Measurements from ENCODE around the gene EHMT2.

The EHMT2 gene

DNA sequence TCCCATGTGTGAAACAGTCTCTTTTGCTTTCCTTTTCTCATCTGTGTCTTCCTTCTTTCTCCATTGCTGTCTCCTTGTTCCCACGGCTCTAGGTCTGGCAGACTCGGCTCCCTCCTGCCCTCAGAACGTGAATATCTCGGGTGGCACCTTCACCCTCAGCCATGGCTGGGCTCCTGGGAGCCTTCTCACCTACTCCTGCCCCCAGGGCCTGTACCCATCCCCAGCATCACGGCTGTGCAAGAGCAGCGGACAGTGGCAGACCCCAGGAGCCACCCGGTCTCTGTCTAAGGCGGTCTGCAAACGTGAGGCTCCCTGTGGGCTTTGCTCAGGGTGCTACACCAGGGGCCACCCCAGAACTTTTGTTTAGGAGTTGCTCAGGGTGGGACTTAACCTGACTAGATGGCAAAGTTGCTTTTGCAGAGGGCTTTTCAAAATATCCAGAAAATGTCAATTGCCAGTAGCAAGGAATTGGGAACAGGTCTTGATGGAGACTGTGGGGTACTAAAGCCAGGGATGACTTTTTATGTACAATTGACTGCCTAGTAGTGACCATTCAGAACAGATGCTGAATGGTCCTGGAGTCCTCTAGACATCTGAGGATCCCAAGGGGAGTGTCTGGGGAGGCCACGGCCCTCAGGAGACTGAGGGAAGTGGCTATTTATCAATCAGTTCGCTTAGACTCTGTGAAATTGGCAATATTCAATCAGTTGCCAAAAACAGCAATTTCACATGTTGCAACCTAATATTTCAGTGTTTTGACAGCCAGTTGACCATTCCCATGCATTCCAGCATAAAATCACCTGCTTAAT is 30.6 kb upstream of the EHMT2 start:
- TF ChIP-seq, protein P1, sequence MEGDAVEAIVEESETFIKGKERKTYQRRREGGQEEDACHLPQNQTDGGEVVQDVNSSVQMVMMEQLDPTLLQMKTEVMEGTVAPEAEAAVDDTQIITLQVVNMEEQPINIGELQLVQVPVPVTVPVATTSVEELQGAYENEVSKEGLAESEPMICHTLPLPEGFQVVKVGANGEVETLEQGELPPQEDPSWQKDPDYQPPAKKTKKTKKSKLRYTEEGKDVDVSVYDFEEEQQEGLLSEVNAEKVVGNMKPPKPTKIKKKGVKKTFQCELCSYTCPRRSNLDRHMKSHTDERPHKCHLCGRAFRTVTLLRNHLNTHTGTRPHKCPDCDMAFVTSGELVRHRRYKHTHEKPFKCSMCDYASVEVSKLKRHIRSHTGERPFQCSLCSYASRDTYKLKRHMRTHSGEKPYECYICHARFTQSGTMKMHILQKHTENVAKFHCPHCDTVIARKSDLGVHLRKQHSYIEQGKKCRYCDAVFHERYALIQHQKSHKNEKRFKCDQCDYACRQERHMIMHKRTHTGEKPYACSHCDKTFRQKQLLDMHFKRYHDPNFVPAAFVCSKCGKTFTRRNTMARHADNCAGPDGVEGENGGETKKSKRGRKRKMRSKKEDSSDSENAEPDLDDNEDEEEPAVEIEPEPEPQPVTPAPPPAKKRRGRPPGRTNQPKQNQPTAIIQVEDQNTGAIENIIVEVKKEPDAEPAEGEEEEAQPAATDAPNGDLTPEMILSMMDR (IDR thresholded peaks at IDR 0.05; ENCODE audit: insufficient read depth, missing control alignments): no peak
- DNase-seq (ENCODE audit: insufficient read length, low spot score) (no peak), FAIRE-seq (no peak)

DNA sequence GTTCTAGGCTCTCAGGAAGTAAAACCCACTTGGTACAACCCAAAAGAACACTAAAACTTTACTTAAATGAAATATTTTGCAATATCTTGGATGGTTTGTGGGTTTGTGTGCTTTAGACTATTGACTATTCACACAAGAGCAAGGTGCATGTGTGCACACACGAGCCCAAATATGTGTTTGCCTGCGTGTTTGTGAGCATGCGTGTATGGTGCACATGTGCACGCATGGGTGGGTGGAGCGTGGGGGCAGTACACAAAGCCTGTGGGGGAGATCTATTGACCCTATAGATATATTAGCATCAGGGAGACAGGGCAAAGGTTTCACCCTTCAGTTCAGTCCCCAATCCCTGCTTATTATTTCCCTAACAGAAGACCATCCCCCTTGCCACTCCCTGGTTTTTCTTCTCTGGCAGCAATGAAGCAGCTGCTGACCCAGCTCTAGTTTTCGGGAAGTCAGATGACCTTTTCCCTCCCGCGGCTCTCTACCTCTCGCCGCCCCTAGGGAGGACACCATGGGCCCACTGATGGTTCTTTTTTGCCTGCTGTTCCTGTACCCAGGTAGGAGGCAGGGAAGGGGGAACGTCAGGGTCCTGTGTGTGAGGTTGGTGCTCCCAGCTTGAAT is 29.9 kb upstream of the EHMT2 start, which contains the start of gene C2:
C2 (plus strand) TSS at position 476 of the 621 bp plus-strand sequence; CDS start at position 512, 36 bp downstream.
- TF ChIP-seq, protein P1 (IDR thresholded peaks at IDR 0.05; ENCODE audit: insufficient read depth, missing control alignments): no peak
- FAIRE-seq (no peak), DNase-seq (ENCODE audit: insufficient read length, low spot score) (no peak)

DNA sequence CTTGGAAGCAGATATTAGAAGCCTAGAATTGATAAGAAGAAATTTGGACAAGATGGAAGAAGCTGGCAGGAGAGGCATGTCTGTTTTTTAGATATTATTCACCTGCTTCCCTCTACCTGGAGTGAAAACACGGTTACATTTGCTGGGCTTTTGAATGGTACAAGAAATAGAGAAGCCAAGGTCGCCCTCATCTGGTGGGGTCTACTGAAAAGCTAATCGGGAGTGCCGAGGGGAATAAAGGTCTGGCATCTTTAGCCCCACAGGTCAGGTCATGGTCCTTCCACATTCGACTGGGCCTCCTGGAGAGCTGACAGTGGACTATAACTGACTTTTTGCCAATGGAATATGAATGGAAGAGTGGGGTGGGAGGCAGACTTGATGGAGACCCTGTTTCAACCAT is 25.4 kb upstream of the EHMT2 start:
- DNase-seq (ENCODE audit: insufficient read length, low spot score): no peak
- FAIRE-seq: no peak
- TF ChIP-seq, protein P1 (IDR thresholded peaks at IDR 0.05; ENCODE audit: insufficient read depth, missing control alignments): peak; percentile 23

DNA sequence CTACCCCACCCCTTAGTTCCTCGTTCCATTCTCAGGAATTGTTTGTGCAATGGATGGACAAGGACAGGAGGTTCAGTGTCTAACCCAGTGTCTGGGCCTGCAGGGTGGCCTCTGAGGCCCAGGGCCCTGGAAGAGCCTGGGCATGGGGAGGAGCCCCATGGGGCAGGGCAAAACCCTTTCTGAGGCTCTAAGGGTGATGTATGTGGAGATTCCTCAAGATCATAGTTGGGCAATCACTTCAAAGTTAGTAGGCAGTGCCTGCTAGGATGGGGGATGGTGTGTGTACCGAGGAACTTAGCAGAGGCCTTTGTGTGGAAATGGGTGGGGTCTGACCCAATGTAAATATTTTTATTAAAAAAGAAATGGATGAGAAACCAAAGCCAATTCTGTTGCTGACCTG is 23.3 kb upstream of the EHMT2 start:
- DNase-seq (ENCODE audit: insufficient read length, low spot score) (no peak), FAIRE-seq (no peak)
- TF ChIP-seq, protein P1 (IDR thresholded peaks at IDR 0.05; ENCODE audit: insufficient read depth, missing control alignments): no peak

DNA sequence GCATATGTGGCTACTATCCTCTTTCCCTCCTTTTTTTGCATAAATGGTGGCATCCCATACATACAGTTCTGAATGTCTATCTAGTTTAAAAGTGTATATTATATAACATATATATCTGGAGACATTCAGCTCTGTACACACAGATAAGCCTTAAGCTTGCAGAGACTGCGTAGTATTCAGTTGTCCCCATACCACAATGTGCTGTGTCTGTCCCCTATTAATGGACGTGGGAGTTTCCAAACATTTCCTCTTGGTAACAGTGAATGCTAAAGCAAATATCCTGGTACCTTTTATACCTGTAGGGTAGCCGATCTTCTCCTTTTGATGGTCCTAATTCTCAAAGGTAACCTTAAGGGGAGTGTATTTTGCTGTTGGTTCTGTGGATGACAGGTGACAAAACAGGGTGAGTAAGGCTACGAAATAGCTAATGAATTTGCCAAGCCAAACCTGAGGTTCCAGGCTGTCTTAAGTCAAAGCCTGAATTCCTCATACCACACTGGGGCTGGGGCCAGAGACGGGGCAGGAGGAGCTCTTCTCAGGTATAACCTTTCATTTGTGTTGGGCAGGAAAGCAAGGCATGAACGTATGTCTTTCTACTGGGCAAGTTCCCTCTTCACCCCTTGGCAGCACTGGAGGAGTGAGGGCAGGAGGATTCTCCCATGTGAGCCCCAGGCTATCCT is 22.3 kb upstream of the EHMT2 start:
- FAIRE-seq (no peak), DNase-seq (ENCODE audit: insufficient read length, low spot score) (no peak)
- TF ChIP-seq, protein P1 (IDR thresholded peaks at IDR 0.05; ENCODE audit: insufficient read depth, missing control alignments): no peak

DNA sequence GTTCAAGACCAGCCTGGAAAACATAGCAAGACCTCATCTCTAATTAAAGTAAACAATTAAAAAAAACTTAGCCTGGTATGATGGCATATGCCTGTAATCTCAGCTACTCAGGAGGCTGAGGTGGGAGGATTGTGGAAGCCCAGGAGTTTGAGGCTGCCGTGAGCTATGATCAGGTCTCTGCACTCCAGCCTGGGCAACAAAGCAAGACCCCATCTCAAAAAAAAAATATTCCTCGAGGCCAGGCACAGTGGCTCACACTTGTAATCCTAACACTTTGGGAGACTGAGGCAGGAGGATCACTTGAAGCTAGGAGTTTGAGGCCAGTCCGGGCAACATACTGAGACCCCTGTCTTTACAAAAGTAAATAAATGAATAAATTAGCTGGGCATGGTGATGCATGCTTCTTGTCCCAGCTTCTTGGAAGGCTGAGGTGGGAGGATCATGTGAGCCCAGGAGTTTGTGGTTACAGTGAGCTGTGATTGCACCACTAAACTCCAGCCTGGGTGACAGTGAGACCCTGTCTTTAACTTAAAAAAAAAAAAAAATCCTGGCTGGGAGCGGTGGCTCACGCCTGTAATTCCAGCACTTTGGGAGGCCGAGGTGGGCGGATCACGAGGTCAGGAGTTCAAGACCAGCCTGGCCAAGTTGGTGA is 20.7 kb upstream of the EHMT2 start:
- DNase-seq (ENCODE audit: insufficient read length, low spot score) (no peak), FAIRE-seq (no peak)
- TF ChIP-seq, protein P1 (IDR thresholded peaks at IDR 0.05; ENCODE audit: insufficient read depth, missing control alignments): no peak
